BJ (cell line): ENCODE measurements around the gene UBE2K. TPM values are rescaled to one million over a fixed set of nuclear protein-coding genes. Genes with fewer than 3 reads are reported as not detected.
"Not testable (repeated sequence)": the region's sequence is repeated elsewhere in the genome, so short reads cannot be mapped to it uniquely, and the experiment has no call there.

Source experiments
- CTCF ChIA-PET: fragments of 350-600 bp; formaldehyde crosslinking; extraction: SDS; loops from one replicate; lab custom pipeline; 2021; ENCODE audit warnings: antibody characterized with exemption, inconsistent platforms; lab: Yijun Ruan, JAX
- POLR2A ChIA-PET: fragments of 300-600 bp; sonication (Branson Sonifier 250); formaldehyde crosslinking; extraction: SDS; loops from one replicate; lab custom pipeline; 2021; ENCODE audit warnings: antibody characterized with exemption; lab: Charles Lee
- DNase-seq: peaks from one replicate; pipeline ENCODE4 v3.0.0-alpha.2; 2011; ENCODE audit warnings: low read depth
- H3K27me3 ChIP-seq: 2 replicates; pipeline ENCODE4 v1.6.0; 2011; ENCODE audit warnings: low read length; ENCODE audit not compliant: control insufficient read depth, insufficient read depth
- H3K36me3 ChIP-seq: 2 replicates; pipeline ENCODE4 v1.5.1; 2011; ENCODE audit warnings: low read length; ENCODE audit not compliant: control insufficient read depth, insufficient read depth
- H3K4me3 ChIP-seq: 2 replicates; pipeline ENCODE4 v1.5.1; 2011; ENCODE audit warnings: low read depth, mild to moderate bottlenecking, control low read depth, low read length
- CTCF ChIP-seq: IDR thresholded peaks from 2 replicates; pipeline ENCODE4 v1.5.1; 2011; ENCODE audit warnings: low read depth, mild to moderate bottlenecking, control low read depth, inconsistent platforms, low read length, moderate library complexity; ENCODE audit not compliant: insufficient read depth
- polyA plus RNA-seq: library from polyadenylated mRNA; depleted of rRNA; stranded (reverse); fragments of >200 nt; gene quantifications from 2 replicates; pipeline ENCODE4 v1.2.3, GENCODE V29; 2011

UBE2K gene
- polyA plus RNA-seq, 1 experiment = 44.1 TPM

GRCh38 chr4:39812500-39812899, 114.6 kb downstream of the UBE2K start:
- H3K4me3 ChIP-seq = no peak overlapping the region
- CTCF ChIA-PET = interaction anchor here (1.0 kb wide), 1 partner anchor 354 kb away, joined by 3 read pairs; the partner anchor contains the start of genes LIAS and RPL9
- POLR2A ChIA-PET = no interaction called here
- no peaks in the 10 kb centered on the region for H3K36me3 ChIP-seq
- DNase-seq = no peak
- no peak for TF ChIP-seq CTCF
- H3K27me3 ChIP-seq = no peaks in the 10 kb centered on the region

- H3K27me3 ChIP-seq, DNase-seq, CTCF ChIA-PET, H3K36me3 ChIP-seq, POLR2A ChIA-PET, H3K4me3 ChIP-seq: not testable (repeated sequence)
These were observed 115.1 kb downstream of the UBE2K start for GRCh38 chr4:39813033-39813432.

GRCh38 chr4:39813761-39814160, 115.8 kb downstream of the UBE2K start:
- CTCF ChIA-PET, H3K36me3 ChIP-seq, DNase-seq, H3K27me3 ChIP-seq, POLR2A ChIA-PET, H3K4me3 ChIP-seq: not testable (repeated sequence)

- no peak for TF ChIP-seq CTCF
- no peak for DNase-seq
- ChIA-PET CTCF (no interaction called here), POLR2A (no interaction called here)
- H3K36me3 ChIP-seq = peaks cover 1% of the 10 kb centered on the region; the same call in 1 of the 2 replicates
- no peak overlapping the region for H3K4me3 ChIP-seq
- H3K27me3 ChIP-seq = no peaks in the 10 kb centered on the region
These were observed 116.7 kb downstream of the UBE2K start for GRCh38 chr4:39814403-39815185.

- no peak for DNase-seq
- TF ChIP-seq CTCF = no peak
- Histone ChIP-seq H3K36me3 (peaks cover 1% of the 10 kb centered on the region; the same call in 1 of the 2 replicates), H3K27me3 (no peaks in the 10 kb centered on the region), H3K4me3 (no peak overlapping the region)
- ChIA-PET POLR2A (no interaction called here), CTCF (interaction anchor here (0.6 kb wide), 1 partner anchor 641 kb away, joined by 3 read pairs; no protein-coding TSS in a partner anchor)
These were observed 120.7 kb downstream of the UBE2K start for GRCh38 chr4:39818646-39819045.

GRCh38 chr4:39820186-39820585, 122.2 kb downstream of the UBE2K start:
- H3K4me3 ChIP-seq = no peak overlapping the region
- no peaks in the 10 kb centered on the region for H3K27me3 ChIP-seq
- TF ChIP-seq CTCF = no peak
- CTCF ChIA-PET = interaction anchor here (1.6 kb wide), 1 partner anchor 15 kb away, joined by 3 read pairs; no protein-coding TSS in a partner anchor
- POLR2A ChIA-PET = no interaction called here
- H3K36me3 ChIP-seq = peaks cover 1% of the 10 kb centered on the region; the same call in 1 of the 2 replicates
- DNase-seq = no peak
